ENCODE measurements around the gene NRCAM. TPM values are rescaled to one million over a fixed set of nuclear protein-coding genes. Genes with fewer than 3 reads are reported as not detected.

The NRCAM gene
- polyA plus RNA-seq, 1 donor (not counting 4 experiments of a cell fraction or from before 2014, with no cell fraction given): 4.0 TPM

DNA sequence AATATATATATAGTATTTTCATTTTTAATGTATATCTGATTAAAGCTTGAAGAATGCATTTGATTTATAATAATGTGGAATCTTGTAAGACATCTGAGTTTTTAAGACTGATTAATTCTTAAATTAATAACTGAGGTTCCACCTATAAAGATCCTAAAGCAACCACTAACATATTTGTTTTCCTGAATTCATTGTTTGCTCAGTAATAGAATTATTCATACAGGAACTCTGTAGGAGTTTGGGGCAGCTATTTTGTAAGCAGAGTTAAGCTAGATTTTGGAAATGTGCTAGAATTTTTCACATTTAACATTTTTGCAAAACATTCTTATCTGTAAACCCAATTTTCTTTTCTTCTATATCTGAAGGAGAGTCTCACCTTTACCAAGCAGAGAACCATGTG lies 88.9 kb downstream of the NRCAM start:
- dilution Hi-C loops (cut with MboI; ENCODE audit: extremely low pct_ligation_motif_present, low sequenced_read_pairs): no loop called here
- Histone ChIP-seq H3K27ac (ENCODE audit: control insufficient read depth, insufficient read depth, low read length) (no peak overlapping the region), H2AFZ (ENCODE audit: control insufficient read depth, low read length) (no peak overlapping the region), H3K36me3 (ENCODE audit: control insufficient read depth in 2 of 2, extremely low read depth in 1 of 2, insufficient read depth in 2 of 2, low read length in 2 of 2) (no peaks in the 10 kb centered on the region), H4K20me1 (ENCODE audit: control insufficient read depth, extremely low read depth, insufficient read depth, low read length) (no peaks in the 10 kb centered on the region), H3K79me2 (ENCODE audit: control insufficient read depth, insufficient read depth, low read length) (no peaks in the 10 kb centered on the region), H3K4me2 (ENCODE audit: control insufficient read depth, extremely low read depth, insufficient read depth, low read depth, low read length) (no peak overlapping the region), H3K4me3 (ENCODE audit: control insufficient read depth in 2 of 3, extremely low read depth in 1 of 3, insufficient read depth in 2 of 3, low read depth in 1 of 3, low read length in 3 of 3) (no peak overlapping the region), H3K4me1 (ENCODE audit: control insufficient read depth, extremely low read depth, insufficient read depth, low read length) (no peaks in the 10 kb centered on the region), H3K9ac (ENCODE audit: control insufficient read depth, extremely low read depth, insufficient read depth, low read length) (no peak overlapping the region), H3K27me3 (ENCODE audit: control insufficient read depth, extremely low read depth, insufficient read depth, low read length) (no peaks in the 10 kb centered on the region), H3K9me1 (ENCODE audit: control insufficient read depth, extremely low read depth, insufficient read depth, low read length) (no peaks in the 10 kb centered on the region), H3K9me3 (ENCODE audit: control insufficient read depth, low read depth, low read length) (no peaks in the 10 kb centered on the region)
- TF ChIP-seq, protein P1, sequence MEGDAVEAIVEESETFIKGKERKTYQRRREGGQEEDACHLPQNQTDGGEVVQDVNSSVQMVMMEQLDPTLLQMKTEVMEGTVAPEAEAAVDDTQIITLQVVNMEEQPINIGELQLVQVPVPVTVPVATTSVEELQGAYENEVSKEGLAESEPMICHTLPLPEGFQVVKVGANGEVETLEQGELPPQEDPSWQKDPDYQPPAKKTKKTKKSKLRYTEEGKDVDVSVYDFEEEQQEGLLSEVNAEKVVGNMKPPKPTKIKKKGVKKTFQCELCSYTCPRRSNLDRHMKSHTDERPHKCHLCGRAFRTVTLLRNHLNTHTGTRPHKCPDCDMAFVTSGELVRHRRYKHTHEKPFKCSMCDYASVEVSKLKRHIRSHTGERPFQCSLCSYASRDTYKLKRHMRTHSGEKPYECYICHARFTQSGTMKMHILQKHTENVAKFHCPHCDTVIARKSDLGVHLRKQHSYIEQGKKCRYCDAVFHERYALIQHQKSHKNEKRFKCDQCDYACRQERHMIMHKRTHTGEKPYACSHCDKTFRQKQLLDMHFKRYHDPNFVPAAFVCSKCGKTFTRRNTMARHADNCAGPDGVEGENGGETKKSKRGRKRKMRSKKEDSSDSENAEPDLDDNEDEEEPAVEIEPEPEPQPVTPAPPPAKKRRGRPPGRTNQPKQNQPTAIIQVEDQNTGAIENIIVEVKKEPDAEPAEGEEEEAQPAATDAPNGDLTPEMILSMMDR (optimal IDR thresholded peaks at IDR 0.05 in 1 of 3, IDR thresholded peaks at IDR 0.05 in 1 of 3, conservative IDR thresholded peaks at IDR 0.05 in 1 of 3; ENCODE audit: extremely low read depth in 1 of 3, insufficient read depth in 2 of 3, low read length in 3 of 3): no peak
- TF ChIP-seq EZH2 (IDR thresholded peaks at IDR 0.05; ENCODE audit: low read length): no peak
- FAIRE-seq (no peak), DNase-seq (ENCODE audit: low read depth, low spot score) (no peak)

DNA sequence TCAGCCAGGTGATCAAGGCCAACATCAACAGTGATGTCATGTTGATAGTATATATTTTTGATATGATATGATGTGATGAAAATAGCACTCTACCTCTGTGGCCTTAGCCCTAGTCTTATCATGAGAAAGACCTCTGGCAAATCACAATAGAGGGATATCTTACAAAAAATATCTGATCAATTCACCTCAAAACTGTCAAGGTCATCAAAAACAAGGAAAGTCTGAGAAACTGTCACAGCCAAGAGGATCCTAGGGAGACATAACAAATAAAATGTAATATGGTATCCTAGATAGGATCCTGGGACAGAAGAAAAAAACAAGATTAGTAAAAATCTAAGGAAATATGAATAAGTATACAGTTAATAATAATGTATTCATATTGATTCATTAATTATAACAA lies 92.6 kb downstream of the NRCAM start:
- no peaks in the 10 kb centered on the region for H3K4me1 ChIP-seq (ENCODE audit: control insufficient read depth, extremely low read depth, insufficient read depth, low read length)
- FAIRE-seq (no peak), DNase-seq (ENCODE audit: low read depth, low spot score) (no peak)
- H3K4me2 ChIP-seq (ENCODE audit: control insufficient read depth, extremely low read depth, insufficient read depth, low read depth, low read length): no peak overlapping the region
- no peaks in the 10 kb centered on the region for H4K20me1 ChIP-seq (ENCODE audit: control insufficient read depth, extremely low read depth, insufficient read depth, low read length)
- no peaks in the 10 kb centered on the region for H3K79me2 ChIP-seq (ENCODE audit: control insufficient read depth, insufficient read depth, low read length)
- dilution Hi-C loops (cut with MboI; ENCODE audit: extremely low pct_ligation_motif_present, low sequenced_read_pairs): no loop called here
- no peak overlapping the region for H3K9ac ChIP-seq (ENCODE audit: control insufficient read depth, extremely low read depth, insufficient read depth, low read length)
- TF ChIP-seq EZH2 (IDR thresholded peaks at IDR 0.05; ENCODE audit: low read length): no peak
- TF ChIP-seq, protein P1 (optimal IDR thresholded peaks at IDR 0.05 in 1 of 3, IDR thresholded peaks at IDR 0.05 in 1 of 3, conservative IDR thresholded peaks at IDR 0.05 in 1 of 3; ENCODE audit: extremely low read depth in 1 of 3, insufficient read depth in 2 of 3, low read length in 3 of 3): no peak
- H3K9me3 ChIP-seq (ENCODE audit: control insufficient read depth, low read depth, low read length): no peaks in the 10 kb centered on the region
- no peak overlapping the region for H3K4me3 ChIP-seq (ENCODE audit: control insufficient read depth in 2 of 3, extremely low read depth in 1 of 3, insufficient read depth in 2 of 3, low read depth in 1 of 3, low read length in 3 of 3)
- no peaks in the 10 kb centered on the region for H3K36me3 ChIP-seq (ENCODE audit: control insufficient read depth in 2 of 2, extremely low read depth in 1 of 2, insufficient read depth in 2 of 2, low read length in 2 of 2)
- no peak overlapping the region for H3K27ac ChIP-seq (ENCODE audit: control insufficient read depth, insufficient read depth, low read length)
- no peaks in the 10 kb centered on the region for H3K27me3 ChIP-seq (ENCODE audit: control insufficient read depth, extremely low read depth, insufficient read depth, low read length)
- no peaks in the 10 kb centered on the region for H3K9me1 ChIP-seq (ENCODE audit: control insufficient read depth, extremely low read depth, insufficient read depth, low read length)
- H2AFZ ChIP-seq (ENCODE audit: control insufficient read depth, low read length): no peak overlapping the region

Measured in keratinocyte (primary cell).